SJSA1 (cell line): ENCODE measurements around the gene CYP11A1. TPM values are rescaled to one million over a fixed set of nuclear protein-coding genes. Genes with fewer than 3 reads are reported as not detected.

Experiments
- DNase-seq, 2 experiments: peaks; one replicate each; pipeline ENCODE4 v3.0.0-alpha.2; 2015 to 2020; ENCODE audit warnings: low spot score in 2 of 2, low read depth in 1 of 2
- H3K27ac ChIP-seq: fragments of 250-450 bp; sonication (Bioruptor Pico); 2 replicates; pipeline ENCODE4 v1.5.1; 2020; ENCODE audit warnings: mild to moderate bottlenecking, moderate library complexity
- H3K27me3 ChIP-seq: fragments of 250-450 bp; sonication (Bioruptor Pico); replicated peaks from 2 replicates; pipeline ENCODE4 v1.5.1; 2020; ENCODE audit warnings: mild to moderate bottlenecking, moderate library complexity
- H3K36me3 ChIP-seq: fragments of 250-450 bp; sonication (Bioruptor Pico); 2 replicates; pipeline ENCODE4 v1.5.1; 2020; ENCODE audit warnings: mild to moderate bottlenecking
- H3K4me1 ChIP-seq: fragments of 250-450 bp; sonication (Bioruptor Pico); replicated peaks from 2 replicates; pipeline ENCODE4 v1.6.1; 2021; ENCODE audit warnings: mild to moderate bottlenecking
- H3K4me3 ChIP-seq: fragments of 250-450 bp; sonication (Bioruptor Pico); 2 replicates; pipeline ENCODE4 v1.5.1; 2020; ENCODE audit warnings: mild to moderate bottlenecking
- H3K9me3 ChIP-seq: fragments of 250-450 bp; sonication (Bioruptor Pico); replicated peaks from 2 replicates; pipeline ENCODE4 v1.5.1; 2020; ENCODE audit warnings: mild to moderate bottlenecking
- total RNA-seq: library from RNA; depleted of rRNA; stranded (reverse); fragments of >200 nt; shearing (Covaris generic); gene quantifications from 2 replicates; pipeline ENCODE4 v1.2.3, GENCODE V29; 2014

CYP11A1 gene
- total RNA-seq, 1 experiment from 2014 or later = 1.3 TPM

DNA sequence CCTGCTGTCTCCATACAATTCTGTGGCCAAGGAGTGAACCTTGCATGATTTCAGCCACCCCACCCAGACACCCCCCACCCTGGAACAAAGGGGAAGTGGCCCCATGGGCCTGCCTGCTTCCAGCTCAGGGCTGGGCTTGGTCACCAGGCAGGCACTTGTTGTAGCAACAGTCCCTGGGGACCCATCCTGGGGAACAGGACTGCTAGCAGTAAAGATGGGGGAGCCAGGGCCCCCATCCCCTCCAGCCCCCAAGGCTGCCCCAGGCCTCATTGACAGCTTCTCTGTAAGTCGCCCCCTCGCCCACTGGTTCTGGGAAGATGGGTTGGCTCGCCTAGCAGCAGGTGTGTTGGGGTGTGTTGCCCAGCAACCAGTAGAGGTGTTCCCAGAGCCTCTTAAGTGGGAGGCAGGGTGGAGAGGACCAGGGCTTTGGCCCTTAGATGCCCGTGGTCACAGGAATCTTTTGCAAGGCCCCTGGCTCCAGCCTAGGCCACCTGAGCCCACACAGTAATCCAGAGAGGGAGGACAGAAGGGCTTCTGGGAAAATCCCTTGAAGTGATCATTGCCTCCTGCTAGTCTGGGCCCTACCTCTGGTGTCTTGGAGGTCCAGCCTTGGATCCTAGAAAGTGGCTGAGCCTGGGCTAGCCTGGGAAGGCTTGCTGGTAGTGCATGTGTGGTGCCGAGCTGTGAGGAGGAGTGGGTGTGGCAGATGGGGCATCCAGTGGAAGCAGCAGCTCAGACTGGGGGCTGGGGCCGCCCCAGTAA, 48.9 kb downstream of the CYP11A1 start:
- no peaks in the 10 kb centered on the region for H3K27me3 ChIP-seq
- H3K9me3 ChIP-seq = no peaks in the 10 kb centered on the region
- H3K4me3 ChIP-seq = no peak overlapping the region
- H3K36me3 ChIP-seq = no peaks in the 10 kb centered on the region
- peak; percentile 35 to 63 for DNase-seq
- H3K27ac ChIP-seq = peak overlapping the region; percentile 90
- peaks cover 60% of the 10 kb centered on the region for H3K4me1 ChIP-seq

- Histone ChIP-seq H3K27ac (peak overlapping the region; percentile 90), H3K27me3 (no peaks in the 10 kb centered on the region), H3K9me3 (no peaks in the 10 kb centered on the region), H3K4me1 (peaks cover 60% of the 10 kb centered on the region), H3K36me3 (no peaks in the 10 kb centered on the region), H3K4me3 (no peak overlapping the region)
- DNase-seq = peak; percentile 94 to 96
Observed at GRCh38 chr15:74317820-74318375, 49.5 kb downstream of the CYP11A1 start.

GRCh38 chr15:74316141-74316540, 51.3 kb downstream of the CYP11A1 start:
- peaks cover 60% of the 10 kb centered on the region for H3K4me1 ChIP-seq

GRCh38 chr15:74315626-74316025, 51.8 kb downstream of the CYP11A1 start:
- H3K27me3 ChIP-seq = no peaks in the 10 kb centered on the region
- H3K36me3 ChIP-seq = no peaks in the 10 kb centered on the region
- no peaks in the 10 kb centered on the region for H3K9me3 ChIP-seq
- peaks cover 58% of the 10 kb centered on the region for H3K4me1 ChIP-seq
- no peak for DNase-seq
- no peak overlapping the region for H3K4me3 ChIP-seq
- no peak overlapping the region for H3K27ac ChIP-seq

More at GRCh38 chr15:74316141-74316540, 51.3 kb downstream of the CYP11A1 start:
- Histone ChIP-seq H3K4me3 (no peak overlapping the region), H3K9me3 (no peaks in the 10 kb centered on the region), H3K27ac (no peak overlapping the region), H3K27me3 (no peaks in the 10 kb centered on the region), H3K36me3 (no peaks in the 10 kb centered on the region)
- no peak for DNase-seq

DNA sequence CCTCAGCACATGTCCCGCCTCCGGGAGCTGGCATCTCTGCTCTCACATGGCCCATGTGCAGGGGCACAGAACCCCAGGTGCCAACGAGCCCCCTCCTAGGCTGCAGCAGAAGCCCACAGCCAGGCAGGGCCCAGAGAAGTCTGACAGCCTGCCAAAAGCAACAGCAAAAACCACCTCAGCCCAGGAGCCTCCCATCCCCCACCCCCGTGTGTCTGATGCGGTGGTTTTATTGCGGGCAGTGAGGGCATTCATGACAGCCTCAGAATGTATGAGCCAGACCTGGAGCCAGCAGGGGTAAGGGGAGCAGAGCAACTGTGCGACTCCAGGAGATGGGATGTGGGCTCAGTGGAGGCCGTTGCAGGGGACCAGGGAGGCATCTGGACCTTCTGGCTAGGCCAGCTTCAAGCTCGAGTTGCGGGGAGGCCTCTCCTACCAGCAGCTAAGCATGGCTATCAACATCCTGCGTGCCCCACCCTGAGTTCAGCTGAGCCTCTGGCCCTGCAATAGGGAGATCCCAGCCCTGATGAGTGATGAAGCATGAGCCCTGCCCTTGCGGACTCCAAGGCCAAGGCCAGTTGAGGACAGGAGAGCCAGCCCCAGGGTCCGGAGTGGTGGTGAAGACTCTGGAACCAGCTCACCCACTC, 52.5 kb downstream of the CYP11A1 start:
- Histone ChIP-seq H3K4me1 (peaks cover 51% of the 10 kb centered on the region), H3K4me3 (no peak overlapping the region), H3K27me3 (no peaks in the 10 kb centered on the region), H3K9me3 (no peaks in the 10 kb centered on the region), H3K36me3 (no peaks in the 10 kb centered on the region), H3K27ac (no peak overlapping the region)
- DNase-seq = peak; percentile 30 to 59

DNA sequence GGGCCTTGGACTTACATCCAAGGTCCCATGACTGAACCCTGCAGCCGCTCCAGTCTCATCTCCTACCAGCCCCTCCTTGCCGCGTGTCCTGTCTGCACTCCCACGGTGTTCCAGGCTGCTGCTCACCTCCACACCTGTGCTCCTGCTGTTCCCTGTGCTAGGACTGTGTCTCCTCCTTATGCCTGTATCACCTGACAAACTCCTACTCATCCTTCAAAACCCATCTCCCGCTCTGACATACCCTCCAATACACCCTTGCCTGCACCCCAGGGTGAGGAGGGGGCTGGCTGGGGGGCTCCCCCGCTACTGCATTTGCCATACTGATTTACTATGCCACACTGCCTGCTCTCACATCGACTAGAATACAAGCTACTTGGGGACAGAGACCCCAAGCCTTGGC, 53.6 kb downstream of the CYP11A1 start:
- H3K9me3 ChIP-seq = no peaks in the 10 kb centered on the region
- no peaks in the 10 kb centered on the region for H3K27me3 ChIP-seq
- no peak overlapping the region for H3K27ac ChIP-seq
- no peaks in the 10 kb centered on the region for H3K36me3 ChIP-seq
- H3K4me3 ChIP-seq = no peak overlapping the region
- peaks cover 41% of the 10 kb centered on the region for H3K4me1 ChIP-seq
- no peak for DNase-seq

GRCh38 chr15:74312445-74313007, 54.9 kb downstream of the CYP11A1 start:
- Histone ChIP-seq H3K27me3 (peaks cover 4% of the 10 kb centered on the region), H3K4me3 (no peak overlapping the region), H3K36me3 (no peaks in the 10 kb centered on the region), H3K4me1 (peaks cover 27% of the 10 kb centered on the region), H3K27ac (no peak overlapping the region), H3K9me3 (no peaks in the 10 kb centered on the region)
- DNase-seq = no peak

DNA sequence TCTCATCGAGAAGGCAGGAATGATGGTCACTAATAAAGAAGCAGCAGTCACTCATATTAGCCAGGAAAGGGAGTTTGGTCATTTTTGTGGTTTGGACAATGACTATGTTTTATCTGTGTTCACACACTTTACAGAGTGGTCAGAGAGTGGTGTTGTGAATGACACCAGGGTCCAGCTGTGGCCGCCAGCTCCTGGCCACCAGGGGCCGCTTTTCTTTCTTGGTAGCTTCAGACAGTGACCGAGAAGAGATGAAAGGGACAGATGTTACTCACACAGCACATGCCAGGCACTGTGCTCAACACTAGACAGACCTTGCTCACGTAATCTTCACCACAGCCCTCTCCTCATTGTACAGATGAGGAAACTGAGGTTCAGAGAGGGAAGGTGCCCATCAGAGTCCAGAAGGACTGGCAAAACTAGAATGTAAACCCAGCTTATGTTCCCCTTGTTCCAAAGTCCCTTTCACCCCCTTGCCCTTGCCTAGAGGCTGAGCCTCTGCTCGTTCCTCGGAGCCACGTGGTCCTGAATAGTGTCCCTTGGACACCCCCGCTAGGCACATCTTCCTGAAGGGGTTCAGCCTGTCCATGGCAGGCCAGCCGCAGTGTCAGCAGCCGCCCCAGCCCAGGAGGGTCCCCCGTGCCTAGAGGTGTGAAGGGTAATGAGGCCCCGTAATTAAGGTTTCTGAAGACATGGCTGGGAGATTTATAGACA, 55.6 kb downstream of the CYP11A1 start:
- peaks cover 4% of the 10 kb centered on the region for H3K27me3 ChIP-seq
- H3K9me3 ChIP-seq = no peaks in the 10 kb centered on the region
- no peaks in the 10 kb centered on the region for H3K36me3 ChIP-seq
- H3K4me3 ChIP-seq = no peak overlapping the region
- H3K27ac ChIP-seq = no peak overlapping the region
- peaks cover 21% of the 10 kb centered on the region for H3K4me1 ChIP-seq
- DNase-seq = peak; percentile 58 to 64

- Histone ChIP-seq H3K4me1 (no peaks in the 10 kb centered on the region), H3K36me3 (no peaks in the 10 kb centered on the region), H3K9me3 (no peaks in the 10 kb centered on the region), H3K27ac (no peak overlapping the region), H3K27me3 (peaks cover 8% of the 10 kb centered on the region), H3K4me3 (no peak overlapping the region)
- DNase-seq = peak in 1 of 2 experiments; percentile 33
Observed at GRCh38 chr15:74307827-74308811, 59.3 kb downstream of the CYP11A1 start.

DNA sequence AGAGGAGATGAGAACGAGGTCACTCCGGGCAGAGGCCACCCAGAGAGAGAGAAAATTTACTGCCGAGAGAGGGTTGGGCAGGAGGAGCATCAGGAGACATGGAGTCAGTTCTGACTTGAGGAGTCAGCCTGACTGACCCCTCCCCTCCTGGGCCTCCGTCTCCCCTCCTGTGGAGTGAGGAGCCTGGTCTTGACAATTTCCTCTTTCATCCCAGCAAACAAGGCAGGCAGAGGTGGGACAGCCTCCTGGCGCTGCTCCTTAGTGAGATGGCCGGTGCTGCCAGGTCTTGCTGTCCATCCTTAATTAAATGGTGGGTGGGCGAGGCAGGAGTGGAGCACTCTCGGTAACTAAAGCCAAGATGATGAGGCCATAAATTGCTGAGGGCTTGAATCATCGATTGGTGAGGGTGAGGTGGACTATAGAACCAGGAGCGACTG, 60.6 kb downstream of the CYP11A1 start:
- Histone ChIP-seq H3K4me3 (no peak overlapping the region), H3K27me3 (peaks cover 19% of the 10 kb centered on the region), H3K4me1 (no peaks in the 10 kb centered on the region), H3K27ac (no peak overlapping the region), H3K36me3 (no peaks in the 10 kb centered on the region), H3K9me3 (no peaks in the 10 kb centered on the region)
- no peak for DNase-seq

- no peaks in the 10 kb centered on the region for H3K4me1 ChIP-seq
- H3K9me3 ChIP-seq = no peaks in the 10 kb centered on the region
- H3K4me3 ChIP-seq = no peak overlapping the region
- no peak overlapping the region for H3K27ac ChIP-seq
- no peaks in the 10 kb centered on the region for H3K36me3 ChIP-seq
- H3K27me3 ChIP-seq = peaks cover 27% of the 10 kb centered on the region
- no peak for DNase-seq
Observed at GRCh38 chr15:74305687-74306086, 61.8 kb downstream of the CYP11A1 start.

DNA sequence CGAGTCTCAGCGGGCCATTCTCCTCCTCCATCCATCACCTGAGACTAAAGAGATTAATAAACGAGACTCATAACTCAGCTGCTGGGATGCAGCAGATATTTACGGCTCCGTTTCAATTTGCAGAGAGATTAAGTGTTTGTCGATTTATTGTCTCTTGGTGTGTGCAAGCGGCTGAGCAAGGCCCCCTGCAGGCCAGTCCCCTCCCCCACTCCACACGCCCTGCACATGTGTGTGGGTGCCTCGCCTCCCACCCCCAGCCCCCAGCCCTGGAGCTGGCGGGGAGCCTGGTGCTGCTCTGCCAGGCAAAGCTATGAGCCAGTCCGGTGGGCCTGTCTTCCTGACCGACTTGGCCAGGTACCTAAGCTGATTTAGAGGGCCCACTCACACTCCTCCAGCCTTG, 63.0 kb downstream of the CYP11A1 start:
- no peak for DNase-seq
- Histone ChIP-seq H3K9me3 (no peaks in the 10 kb centered on the region), H3K4me1 (no peaks in the 10 kb centered on the region), H3K27ac (no peak overlapping the region), H3K4me3 (no peak overlapping the region), H3K36me3 (no peaks in the 10 kb centered on the region), H3K27me3 (peaks cover 39% of the 10 kb centered on the region)
